GM21619 (cell line): ENCODE data around the gene SLC6A4.
"Not testable (repeated sequence)": the region's sequence is repeated elsewhere in the genome, so short reads cannot be mapped to it uniquely, and the experiment has no call there.

Experiments used
- ATAC-seq: cut with Tn5 transposase; IDR thresholded peaks from one replicate; pipeline ENCODE4 v1.9.1; 2021; ENCODE audit not compliant: unreplicated experiment

Gene SLC6A4

DNA sequence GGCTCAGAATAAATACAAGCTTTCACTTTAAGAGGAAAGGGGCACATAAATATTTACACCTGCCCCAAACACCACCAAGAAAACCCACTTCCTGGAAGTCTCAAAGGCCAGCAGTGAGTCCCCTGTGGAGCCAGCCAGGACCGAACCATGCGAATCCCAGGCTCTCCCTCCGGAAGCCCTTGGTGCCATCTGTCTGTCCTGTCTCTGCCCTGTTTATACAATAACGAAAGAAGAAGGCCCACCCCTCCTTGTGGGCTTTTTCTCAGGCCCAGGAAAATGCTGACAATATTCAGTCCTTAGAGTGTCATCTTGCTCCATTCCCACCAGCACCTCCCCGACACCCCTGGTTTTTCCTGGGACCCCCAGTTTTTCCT is 3.6 kb upstream of the SLC6A4 start:
- ATAC-seq, result no peak

DNA sequence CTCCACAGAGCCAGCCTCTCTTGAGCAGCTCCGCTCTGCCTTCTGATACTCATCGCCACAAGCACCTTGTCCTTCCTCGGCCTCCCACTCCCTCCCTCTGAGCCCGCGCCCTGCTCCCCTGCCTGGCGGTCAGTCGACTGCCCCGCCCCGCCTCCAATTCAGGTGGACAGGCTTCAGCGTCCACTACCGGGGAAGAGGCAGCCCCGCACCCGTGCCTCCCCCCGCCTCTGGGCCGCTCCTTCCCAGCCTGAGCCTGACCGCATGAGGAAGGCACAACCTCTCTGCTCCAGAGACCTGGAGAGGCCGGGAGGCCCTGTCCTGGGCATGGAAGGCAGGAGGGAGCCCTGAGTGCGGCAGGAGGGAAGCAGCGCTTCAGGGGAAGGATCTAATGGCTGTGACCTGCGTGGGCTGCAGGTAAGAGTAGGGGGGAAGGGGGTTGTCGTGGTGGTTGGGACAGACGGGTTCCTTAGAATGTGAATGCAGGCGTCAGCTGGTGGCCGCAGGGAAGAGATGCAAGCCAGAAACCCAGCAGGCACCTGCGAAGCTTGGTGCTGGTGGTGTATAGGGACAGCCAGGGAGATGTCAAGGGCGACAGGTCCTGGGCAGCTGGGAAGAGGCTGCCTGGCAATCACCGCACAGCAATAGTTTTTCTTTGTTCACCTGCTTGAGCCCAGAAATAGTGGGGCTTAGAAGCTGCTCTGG is 3.0 kb upstream of the SLC6A4 start:
- ATAC-seq, result no peak

DNA sequence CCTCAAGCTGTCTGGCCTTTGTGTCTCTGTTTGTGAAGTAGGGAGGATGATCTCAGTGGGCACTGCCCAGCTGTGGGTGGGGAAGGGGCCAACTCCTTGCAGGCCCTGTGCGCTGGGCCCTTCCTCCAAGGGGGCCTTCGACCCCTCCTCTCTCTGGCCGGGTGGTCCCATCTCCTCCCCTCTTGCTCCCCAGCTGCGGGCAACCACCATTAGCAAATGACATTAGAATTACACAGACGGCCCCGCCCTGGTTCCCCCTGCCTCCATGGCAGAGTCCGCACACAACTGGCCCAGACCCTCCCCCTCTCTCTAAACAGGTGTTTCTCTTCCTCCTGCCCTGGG is 2.5 kb upstream of the SLC6A4 start:
- ATAC-seq, result no peak

DNA sequence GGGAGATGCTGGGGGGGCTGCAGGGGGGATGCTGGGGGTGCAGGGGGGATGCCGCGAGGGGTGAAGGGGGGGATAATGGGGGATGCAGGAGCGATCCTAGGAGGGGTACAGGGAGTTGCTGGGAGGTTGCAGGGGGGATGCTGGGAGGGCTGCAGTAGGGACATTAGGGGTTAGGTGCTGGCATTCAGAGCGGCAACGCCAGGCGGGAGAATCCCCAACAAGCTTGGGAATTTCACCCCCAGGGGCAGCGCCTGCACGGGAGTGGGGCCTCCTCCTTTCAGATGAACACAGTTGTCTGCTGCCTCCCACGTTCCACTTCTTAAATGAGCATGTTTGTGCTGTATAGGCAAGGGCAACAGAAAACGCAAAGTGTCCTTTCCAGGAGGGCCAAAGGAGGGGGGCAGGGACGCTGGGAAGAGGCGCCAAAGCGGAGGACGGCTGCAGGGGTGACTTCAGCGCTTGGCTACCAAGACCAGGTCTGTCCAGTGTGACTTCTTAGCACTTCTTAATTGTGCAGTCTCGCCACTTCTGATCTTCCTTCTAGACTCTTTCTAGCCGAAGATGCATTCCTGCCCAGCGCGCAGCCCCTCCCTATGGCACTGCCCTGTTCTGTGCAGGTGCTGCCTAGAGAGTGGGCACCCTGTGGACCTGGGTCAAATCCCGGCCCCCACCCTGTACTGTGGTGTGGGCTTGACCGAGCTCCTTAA is 2.0 kb upstream of the SLC6A4 start:
- ATAC-seq, result no peak

DNA sequence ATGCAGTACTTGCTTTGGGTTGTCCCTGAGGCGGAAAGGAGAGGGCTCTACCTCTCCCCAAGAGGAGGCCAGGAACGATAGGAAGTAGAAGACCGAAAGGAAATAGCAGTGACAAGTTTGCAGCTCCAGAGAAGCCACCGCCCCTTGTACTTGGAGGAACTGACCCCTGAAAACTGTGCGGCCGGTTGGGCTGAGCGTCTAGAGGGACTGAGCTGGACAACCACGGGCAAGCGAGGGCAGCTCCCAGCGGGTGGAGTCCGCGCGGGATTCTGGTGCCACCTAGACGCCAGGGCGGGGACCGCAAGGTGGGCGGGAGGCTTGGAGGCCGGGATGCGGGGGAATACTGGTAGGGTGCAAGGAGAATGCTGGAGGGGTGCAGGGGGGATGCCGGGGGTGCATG is 1.3 kb upstream of the SLC6A4 start:
- ATAC-seq, result no peak

DNA sequence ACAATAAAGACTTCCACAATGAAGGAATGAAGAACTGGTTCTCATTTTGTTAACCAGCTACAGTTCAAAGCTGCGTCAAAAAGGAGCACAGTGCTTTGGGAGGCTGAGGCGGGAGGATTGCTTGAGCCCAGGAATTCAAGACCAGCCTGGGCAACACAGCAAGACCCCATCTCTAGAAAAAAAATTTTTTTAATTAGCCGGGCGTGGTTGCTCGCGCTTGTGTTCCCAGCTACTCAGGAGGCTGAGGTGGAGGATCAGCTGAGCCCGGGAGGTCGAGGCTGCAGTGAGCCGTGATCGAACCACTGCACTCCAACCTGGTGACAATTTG is 764 bp upstream of the SLC6A4 start:
- ATAC-seq, result no peak

DNA sequence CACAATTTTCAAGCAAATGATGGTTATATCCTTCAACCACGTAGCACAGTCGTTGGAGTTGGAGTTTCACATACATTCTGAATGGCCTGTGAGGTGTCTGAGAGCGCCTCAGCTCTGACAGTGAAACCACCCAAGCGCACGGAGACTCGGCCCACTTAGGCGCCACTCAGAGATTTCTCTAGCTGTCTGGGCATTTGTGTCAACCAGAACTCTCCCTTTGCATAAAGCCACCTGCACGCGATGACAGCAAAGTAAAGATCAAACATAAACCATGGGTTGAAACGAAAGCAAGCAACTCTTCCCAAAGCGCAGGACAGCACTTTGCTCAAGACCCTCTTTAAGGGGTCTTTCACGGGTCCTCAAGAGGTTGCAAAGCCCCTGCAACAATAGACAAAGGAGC is 533 bp downstream of the SLC6A4 start:
- ATAC-seq, result no peak

DNA sequence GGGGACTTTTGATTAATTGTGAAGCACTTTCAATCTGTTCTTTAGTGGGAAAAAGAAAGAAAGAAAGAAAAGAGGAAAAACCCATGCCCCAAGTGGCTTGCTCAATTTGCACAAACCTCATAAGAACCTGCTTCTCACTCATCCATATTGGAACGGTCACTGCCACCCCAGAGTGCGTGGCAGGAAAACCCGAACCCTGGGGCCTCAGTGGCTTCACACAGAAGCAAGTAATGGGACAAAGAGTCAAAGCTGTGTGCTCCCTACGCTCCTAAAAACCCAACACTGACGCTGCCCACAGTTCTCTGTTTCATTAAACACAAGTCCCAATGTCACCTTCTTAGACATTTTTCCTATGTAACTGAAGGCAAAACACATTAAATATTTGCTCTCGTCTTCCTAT is 1.2 kb downstream of the SLC6A4 start:
- no peak for ATAC-seq

DNA sequence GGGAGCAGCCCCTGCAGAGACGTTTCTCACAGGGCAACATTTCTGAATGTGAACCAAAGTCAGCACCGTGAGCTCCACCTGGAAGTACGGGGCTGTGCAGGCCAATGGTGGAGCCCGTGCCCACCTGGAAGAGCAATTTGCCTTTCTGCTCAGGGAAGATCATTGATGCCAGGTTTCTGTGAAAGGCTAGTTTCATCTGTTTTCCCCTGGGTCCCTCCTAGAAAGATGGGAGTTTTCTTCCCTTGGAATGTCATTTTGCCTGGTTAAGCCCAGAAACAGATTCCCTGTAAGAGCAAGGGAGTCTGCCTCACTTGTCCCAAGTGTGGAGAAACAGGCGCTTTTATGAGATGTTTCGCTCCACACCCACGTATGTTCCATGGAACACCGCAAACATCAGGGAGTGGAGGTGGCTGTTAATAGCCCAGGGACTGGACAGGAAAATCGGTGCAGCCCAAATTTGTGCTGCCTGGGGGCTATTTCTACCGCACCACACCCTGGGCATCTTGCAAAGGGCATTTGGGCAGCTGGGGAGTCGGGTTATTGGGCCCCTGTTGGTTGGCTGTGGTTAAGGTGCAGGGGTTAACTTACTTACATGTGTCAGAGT is 2.6 kb downstream of the SLC6A4 start:
- ATAC-seq, result no peak

DNA sequence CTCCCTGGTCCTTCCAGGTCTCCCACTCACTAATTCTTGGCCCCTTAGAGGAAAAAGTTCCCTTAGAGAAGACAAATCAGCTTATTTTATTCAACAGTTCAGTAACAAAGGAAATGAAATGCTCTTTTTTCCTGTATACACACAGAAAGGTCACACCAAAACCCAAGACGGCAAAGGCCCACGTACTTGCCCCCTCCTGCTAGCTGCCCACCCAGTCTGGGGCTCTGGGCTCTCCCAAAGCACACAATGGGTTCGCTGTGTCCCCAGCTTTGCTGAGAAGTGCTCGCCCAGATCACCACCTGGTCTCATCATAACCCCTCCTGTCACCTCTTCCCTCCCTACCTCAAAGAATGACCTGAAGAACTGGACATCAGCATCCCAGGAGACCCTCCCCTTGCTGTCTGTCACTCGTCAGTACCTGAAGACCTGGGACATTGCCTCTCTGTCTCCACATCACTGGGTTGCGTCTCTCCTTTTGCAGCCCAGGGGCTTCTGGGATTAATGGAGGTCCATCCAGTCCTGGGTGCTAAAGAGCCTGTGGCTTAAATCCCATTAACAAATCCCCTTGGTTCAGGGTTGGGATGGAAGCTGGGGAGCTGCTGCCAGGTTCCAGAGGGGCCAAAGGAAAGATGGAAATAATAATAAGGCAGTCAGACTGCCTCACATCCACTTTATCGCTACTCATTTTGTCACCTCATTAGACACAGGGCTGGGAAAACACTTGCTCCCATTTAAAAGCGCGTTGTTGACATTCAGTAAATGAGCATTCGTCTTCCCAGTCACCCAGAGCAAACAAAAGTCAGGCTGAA is 3.3 kb downstream of the SLC6A4 start:
- no peak for ATAC-seq

DNA sequence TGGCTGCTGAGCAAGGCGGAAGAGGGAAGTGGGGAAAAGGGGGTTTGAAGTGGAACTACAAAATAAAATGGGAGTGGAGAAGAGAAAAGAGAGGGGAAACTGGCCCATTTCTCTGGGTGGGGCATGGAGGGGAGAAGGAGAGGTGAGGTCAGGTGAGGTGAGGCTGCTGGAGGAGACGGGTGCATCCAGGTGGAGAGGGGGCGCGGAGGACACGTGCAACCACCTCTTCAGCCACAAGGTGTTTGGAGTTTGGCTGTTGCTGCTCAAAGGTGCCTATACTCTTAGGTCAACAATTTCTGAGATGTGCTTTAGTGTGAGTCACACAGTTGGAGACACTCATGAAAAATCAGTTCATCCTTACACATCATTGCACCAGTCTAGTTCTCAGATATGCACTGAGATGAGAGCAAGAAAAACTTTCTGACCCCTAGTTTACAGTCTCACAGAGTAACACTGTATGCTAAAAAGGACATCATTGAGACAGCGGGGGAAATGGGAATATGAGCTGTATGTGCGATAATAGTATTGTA is 4.8 kb downstream of the SLC6A4 start:
- no peak for ATAC-seq

DNA sequence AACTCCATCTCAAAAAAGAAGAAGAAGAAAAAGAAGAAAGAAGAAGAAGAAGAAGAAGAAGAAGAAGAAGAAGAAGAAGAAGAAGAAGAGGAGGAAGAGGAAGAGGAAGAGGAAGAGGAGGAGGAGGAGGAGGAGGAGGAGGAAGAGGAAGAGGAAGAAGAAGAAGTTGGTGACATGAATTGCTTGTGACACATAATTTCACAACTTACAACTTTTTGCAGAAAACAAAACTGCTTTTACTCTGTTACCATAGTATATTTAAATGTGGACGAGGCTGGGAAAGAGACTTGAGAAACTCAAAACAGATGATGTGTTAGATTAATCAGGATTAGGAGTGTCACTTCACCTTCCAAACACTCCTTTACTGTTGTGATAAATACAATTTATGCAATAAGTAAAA is 5.5 kb downstream of the SLC6A4 start:
- ATAC-seq, result not testable (repeated sequence)

DNA sequence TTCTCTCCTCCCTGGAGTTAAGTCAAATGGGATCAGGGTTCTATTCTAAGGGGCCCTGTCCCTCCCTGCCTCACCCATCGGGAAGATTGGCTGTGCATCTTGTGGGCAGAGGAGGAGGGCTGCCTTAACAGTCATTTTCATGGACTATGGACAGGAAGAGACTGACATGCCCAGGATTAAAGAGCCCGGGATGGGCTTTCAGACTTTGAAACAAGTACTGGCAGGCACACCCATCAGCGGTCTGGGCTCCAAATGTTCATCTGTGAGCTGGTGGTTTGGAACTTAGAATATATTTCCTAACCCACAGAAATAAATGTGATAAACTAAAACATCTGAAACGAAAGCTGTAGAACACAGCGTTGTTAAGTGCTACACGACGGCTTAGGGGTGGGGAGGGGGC is 6.5 kb downstream of the SLC6A4 start:
- ATAC-seq, result no peak

DNA sequence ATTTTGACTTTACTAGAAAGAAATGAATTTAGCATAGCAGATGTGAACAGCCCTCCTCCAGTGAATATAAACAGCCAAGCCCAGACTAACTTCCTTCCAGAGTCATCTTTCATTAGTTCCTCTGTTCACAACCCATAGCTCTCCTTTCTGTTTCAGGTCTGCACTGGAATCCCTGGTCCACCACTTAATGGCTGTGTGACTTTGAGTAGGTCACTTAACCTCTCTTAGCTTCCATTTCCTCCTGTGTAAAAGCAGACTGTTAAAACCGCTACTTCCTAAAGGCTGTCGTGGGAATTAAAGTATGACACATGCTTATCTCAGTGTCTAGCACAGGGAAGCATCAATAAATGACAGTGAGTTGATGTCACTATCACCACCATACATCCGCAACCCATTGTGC is 7.5 kb downstream of the SLC6A4 start:
- ATAC-seq, result no peak

DNA sequence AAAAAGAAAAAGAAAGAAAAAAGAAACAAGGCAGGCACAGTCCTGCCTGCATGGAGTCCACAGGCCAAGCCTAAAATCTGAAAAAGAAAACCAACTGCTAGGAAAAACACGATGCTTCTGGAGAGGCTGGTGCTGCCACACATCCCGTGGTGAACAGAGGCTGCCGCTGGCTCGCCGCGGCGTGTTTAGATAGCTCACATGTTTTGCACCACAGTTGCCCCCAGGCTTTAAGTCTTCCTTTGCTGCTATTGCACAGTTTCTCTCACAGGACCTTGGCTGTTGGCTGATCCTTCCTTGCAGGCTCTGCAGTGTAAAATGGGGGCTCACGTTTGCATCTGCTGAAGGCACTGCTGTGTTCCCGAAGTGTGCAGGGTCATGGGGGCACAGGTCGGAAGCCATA is 8.6 kb downstream of the SLC6A4 start:
- no peak for ATAC-seq

DNA sequence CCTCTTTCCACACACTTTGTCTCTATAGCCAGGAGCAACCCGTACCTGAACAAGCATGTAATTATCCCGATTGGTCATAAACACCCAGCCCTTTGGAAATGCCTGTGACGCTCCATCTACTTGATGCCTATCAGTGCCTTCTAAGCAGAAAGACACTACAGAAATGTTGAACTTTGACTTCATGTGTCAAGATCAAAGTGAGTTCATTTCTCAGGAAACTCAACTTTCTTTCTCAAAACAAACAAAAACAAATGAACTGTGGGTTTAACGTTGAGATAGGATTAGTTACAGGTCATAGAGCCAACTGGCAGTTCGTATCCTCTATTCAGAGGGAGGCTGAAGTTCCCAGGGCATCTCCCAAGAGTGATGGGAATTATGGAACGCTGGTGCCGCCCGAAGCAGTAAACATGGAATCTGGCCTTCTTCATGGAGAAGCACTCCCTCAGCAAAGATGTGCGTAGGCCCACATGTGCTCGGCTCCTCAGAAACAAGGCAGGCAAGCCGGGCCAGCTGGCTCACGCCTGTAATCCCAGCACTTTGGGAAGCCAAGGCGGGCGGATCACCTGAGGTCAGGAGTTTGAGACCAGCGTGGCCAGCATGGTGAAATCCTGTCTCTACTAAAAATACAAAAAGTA is 9.5 kb downstream of the SLC6A4 start:
- ATAC-seq, result no peak

DNA sequence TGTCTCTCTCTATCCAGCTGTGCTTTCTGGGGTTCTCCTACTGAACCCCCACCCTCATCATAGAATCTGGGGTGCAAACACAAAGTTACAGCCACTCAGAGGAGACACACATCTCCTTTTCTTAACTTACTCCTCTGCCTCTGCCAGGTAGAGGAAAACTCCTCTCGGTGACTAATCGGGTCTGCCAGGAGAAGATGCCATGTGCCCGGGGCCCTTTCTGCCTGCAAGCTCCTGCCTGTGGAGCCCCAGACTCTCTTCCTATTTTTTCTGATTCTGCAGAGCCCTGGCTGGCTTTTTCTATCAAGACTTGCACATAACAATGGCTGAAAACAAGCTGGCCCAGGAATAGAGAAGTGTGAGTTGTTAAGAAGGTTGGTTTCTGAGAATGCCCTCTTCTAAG is 10.4 kb downstream of the SLC6A4 start:
- ATAC-seq, result no peak

DNA sequence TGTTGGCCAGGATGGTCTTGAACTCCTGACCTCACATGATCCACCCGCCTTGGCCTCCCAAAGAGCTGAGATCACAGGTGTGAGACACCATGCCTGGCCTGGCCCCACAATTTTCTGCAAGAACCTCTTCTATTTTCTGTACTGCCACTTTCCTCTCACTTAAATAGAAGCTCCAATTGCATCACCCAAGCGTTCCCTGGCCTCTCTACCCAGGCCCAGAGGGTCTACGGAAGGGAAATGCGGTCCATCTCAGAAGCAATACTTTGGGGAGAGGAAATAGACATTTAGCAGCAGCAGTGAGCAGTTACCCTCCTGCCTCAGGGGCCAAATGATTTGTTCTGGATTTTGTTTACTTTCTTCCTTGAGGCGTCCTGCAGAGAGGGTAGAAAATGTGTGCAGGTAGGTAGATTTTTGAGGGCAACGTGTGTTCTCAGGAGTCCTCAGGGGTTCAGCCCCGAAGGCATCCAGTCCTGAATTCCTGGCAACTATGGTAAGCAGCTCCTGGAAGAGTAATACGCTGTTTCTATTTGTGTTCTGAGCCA is 11.0 kb downstream of the SLC6A4 start:
- ATAC-seq, result no peak

DNA sequence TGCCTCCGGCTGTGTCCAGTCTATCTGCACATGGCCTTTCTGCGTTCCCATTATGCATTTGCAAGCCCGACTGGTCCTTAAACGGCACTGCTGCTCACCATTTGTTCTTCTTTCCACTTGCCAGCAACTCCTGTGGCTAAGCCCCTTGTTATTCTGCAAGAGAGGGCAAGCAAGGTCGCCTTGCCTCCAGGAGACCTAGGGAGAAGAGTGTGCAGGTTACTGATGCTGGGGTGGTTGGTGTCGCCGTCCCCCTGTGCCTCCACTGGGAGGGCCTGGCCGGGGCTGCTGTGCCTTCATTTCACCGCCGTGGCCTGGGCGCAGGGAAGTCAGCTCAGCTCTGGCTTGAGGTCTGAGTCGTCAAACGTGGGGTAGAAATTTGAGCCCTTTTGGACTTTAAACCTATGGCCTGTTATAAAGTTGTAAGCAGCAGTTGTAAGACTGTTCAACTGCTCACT is 12.7 kb downstream of the SLC6A4 start:
- ATAC-seq, result no peak

DNA sequence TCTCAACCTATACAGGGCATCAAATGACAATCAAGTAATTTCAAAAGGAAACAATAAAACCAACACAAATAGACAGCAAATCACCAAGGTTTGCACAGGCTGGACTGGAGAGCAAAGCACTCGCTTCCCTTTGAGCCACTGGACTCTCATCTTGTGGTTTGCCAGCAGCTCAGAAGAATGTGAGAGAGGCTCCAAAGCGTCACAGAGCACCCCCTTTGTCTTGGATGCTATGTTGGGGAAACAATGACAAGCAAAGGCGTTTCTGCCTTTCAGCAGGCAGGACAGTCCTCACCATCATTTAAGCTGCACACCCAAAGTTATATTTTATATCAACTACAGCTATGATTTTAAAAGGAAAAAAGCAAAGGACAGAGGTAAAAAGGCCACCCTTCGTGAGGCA is 13.2 kb downstream of the SLC6A4 start:
- no peak for ATAC-seq

DNA sequence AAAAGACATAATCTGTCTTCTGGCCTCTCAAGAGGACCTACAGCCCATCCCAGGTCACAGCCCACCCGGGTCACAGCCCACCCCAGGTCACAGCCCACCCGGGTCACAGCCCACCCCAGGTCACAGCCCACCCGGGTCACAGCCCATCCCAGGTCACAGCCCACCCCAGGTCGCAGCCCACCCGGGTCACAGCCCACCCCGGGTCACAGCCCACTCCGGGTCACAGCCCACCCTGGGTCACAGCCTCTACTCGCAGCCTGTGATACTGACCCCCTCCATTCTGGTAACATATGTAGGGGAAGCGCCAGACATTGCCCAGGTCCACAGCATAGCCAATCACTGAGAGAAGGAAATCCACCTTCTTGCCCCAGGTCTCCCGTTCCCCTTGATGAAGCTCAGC is 14.2 kb downstream of the SLC6A4 start:
- ATAC-seq, result no peak
